Thymus (tissue), 11 donors: ENCODE data around the gene LRWD1. TPM values are rescaled to one million over a fixed set of nuclear protein-coding genes. Genes with fewer than 3 reads are reported as not detected.

Experiments
- DNase-seq, 9 donors: peaks; one replicate each; pipeline ENCODE4 v3.0.0-alpha.2; 2013; ENCODE audit warnings: low spot score in 9 of 9, low read depth in 6 of 9, missing footprints in 1 of 9
- H3K27ac ChIP-seq, 2 donors: one replicate each; pipeline ENCODE4 v1.5.1; 2013; ENCODE audit warnings: control low read depth in 1 of 2, low read depth in 1 of 2, low read length in 1 of 2, mild to moderate bottlenecking in 1 of 2, moderate library complexity in 1 of 2
- H3K27me3 ChIP-seq, 2 donors: one replicate each; pipeline ENCODE4 v1.5.1; 2013; ENCODE audit warnings: low read length in 1 of 2; ENCODE audit not compliant: control insufficient read depth in 2 of 2, insufficient read depth in 1 of 2
- H3K36me3 ChIP-seq, 2 donors: one replicate each; pipeline ENCODE4 v1.5.1; 2013; ENCODE audit warnings: low read length in 1 of 2, mild to moderate bottlenecking in 1 of 2, moderate library complexity in 1 of 2; ENCODE audit not compliant: control insufficient read depth in 2 of 2, insufficient read depth in 2 of 2
- H3K4me1 ChIP-seq, 2 donors: one replicate each; pipeline ENCODE4 v1.5.1; 2013; ENCODE audit warnings: low read length in 2 of 2; ENCODE audit not compliant: control insufficient read depth in 2 of 2, insufficient read depth in 2 of 2
- H3K4me3 ChIP-seq, 2 donors: one replicate each; pipeline ENCODE4 v1.5.1; 2013; ENCODE audit warnings: low read length in 2 of 2, control low read depth in 1 of 2, mild to moderate bottlenecking in 1 of 2
- H3K9me3 ChIP-seq, 2 donors: one replicate each; pipeline ENCODE4 v1.5.1; 2013; ENCODE audit warnings: low read length in 1 of 2, mild to moderate bottlenecking in 1 of 2; ENCODE audit not compliant: control insufficient read depth in 2 of 2, insufficient read depth in 1 of 2
- WGBS: extraction: QIAGEN DNeasy Blood & Tissue Kit; methylation state at CpG from one replicate; pipeline ENCODE4 v1.1.7; 2013; 5-methylcytosine and 5-hydroxymethylcytosine counted together
- polyA plus RNA-seq: library from polyadenylated mRNA; stranded (reverse); fragments of 200-250 nt; gene quantifications from one replicate; pipeline ENCODE4 v1.2.3, GENCODE V29; 2013
- total RNA-seq: library from RNA; stranded (reverse); fragments of 120-200 nt; gene quantifications from one replicate; pipeline ENCODE4 v1.2.4, GENCODE V29; 2013
- donor health status: healthy.

LRWD1 gene
- total and polyA plus RNA-seq, 2 donors, result 16.2 to 19.9 TPM

DNA sequence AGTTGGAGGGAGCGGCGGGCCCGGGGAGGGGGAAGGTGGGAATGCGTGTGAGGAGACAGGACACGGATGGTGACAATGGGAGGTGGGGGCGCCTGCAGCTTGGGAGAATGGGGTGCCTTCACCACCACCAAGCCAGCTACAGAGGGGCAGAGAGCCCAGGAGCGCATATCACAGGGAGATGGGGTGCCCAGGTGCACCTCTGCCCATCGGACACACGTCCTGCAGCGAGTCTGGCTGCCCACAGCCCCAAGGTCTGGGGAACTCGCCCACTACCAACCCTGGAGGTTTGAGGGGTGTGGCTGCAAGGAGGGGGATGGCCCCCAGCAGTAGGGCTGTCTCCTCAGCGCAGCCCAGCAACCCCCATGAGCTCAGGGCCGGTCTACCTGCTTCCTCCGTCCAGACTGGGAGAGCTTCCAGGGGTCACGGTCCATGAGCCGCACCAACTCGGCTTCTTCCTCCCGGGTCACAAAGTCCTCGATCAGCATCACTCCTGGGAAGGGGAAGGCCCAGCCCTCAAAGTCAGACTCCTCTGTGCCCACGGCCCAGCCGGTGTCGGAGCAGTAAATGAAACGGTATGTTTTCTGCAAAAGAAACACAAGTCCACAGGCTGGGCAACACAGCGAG, 5.5 kb upstream of the LRWD1 start:
- DNase-seq, result no peak
- no peaks in the 10 kb centered on the region for H3K9me3 ChIP-seq
- peaks cover 4 to 7% of the 10 kb centered on the region in 2 donors for H3K4me1 ChIP-seq
- no peak overlapping the region for H3K27ac ChIP-seq
- no peaks in the 10 kb centered on the region for H3K27me3 ChIP-seq
- H3K4me3 ChIP-seq, result no peak overlapping the region
- 98% methylated on average over 24 of the region's 24 CpGs for WGBS
- H3K36me3 ChIP-seq, result peaks cover 38 to 44% of the 10 kb centered on the region in 2 donors

DNA sequence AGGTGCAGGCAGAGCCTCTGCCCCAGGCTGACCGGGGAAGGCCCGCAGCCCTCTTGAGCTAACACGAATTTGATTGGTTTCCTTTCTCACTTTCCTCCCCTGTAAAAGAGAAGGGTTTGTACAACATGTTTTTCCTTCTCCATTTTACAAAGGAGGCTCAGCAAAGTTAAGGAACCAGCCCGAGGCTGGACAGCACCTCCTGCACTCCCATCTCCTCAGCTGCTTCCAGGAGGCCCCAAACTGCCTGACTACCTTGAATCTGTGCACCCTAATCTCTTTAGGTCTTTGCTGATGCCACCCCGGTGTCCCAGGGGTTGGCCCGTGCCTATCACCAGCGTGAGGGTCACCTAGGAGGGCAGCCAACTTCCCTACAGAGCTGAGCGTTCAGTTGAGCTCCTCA, 4.3 kb upstream of the LRWD1 start:
- Histone ChIP-seq H3K4me3 (no peak overlapping the region), H3K36me3 (peaks cover 33 to 40% of the 10 kb centered on the region in 2 donors), H3K4me1 (peaks cover 4 to 11% of the 10 kb centered on the region in 2 donors), H3K27ac (no peak overlapping the region), H3K27me3 (no peaks in the 10 kb centered on the region), H3K9me3 (no peaks in the 10 kb centered on the region)
- DNase-seq, result no peak
- 94% methylated on average over 8 of the region's 8 CpGs for WGBS

- Histone ChIP-seq H3K9me3 (no peaks in the 10 kb centered on the region), H3K4me3 (peak overlapping the region; percentile 83 to 100), H3K36me3 (peaks cover 15 to 23% of the 10 kb centered on the region in 2 donors), H3K27me3 (no peaks in the 10 kb centered on the region), H3K4me1 (peaks cover 9 to 17% of the 10 kb centered on the region in 2 donors), H3K27ac (peak overlapping the region in 1 of 2 donors; percentile 63)
- no peak for DNase-seq
- WGBS, result 22% methylated on average over 24 of the region's 24 CpGs
Observed at GRCh38 chr7:102463841-102464576, 775 bp upstream of the LRWD1 start.

DNA sequence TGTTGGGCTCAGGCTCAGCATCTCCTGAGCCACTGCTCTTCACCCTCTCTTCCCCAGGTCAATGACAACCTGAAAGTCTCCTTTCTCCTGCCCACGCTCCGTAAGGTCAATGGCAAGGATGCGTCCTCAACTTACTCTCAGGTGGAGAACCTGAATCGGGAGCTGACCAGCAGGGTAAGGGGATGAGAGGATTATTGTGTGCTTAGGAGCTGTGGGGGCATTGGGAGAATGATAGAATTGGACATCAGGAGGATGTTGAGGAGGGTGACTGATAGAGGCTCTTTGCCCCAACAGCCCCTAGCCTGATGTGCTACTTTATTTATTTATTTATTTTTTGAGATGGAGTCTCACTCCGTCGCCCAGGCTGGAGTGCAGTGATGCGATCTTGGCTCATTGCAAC, 1.3 kb downstream of the LRWD1 start:
- no peaks in the 10 kb centered on the region for H3K9me3 ChIP-seq
- H3K27me3 ChIP-seq, result no peaks in the 10 kb centered on the region
- no peak for DNase-seq
- 98% methylated on average over 7 of the region's 7 CpGs for WGBS
- H3K27ac ChIP-seq, result no peak overlapping the region
- peaks cover 16 to 25% of the 10 kb centered on the region in 2 donors for H3K36me3 ChIP-seq
- H3K4me3 ChIP-seq, result peak overlapping the region in 1 of 2 donors; percentile 100
- peaks cover 9 to 17% of the 10 kb centered on the region in 2 donors for H3K4me1 ChIP-seq

- H3K9me3 ChIP-seq, result no peaks in the 10 kb centered on the region
- H3K4me3 ChIP-seq, result no peak overlapping the region
- no peak overlapping the region for H3K27ac ChIP-seq
- DNase-seq, result no peak
- peaks cover 31 to 37% of the 10 kb centered on the region in 2 donors for H3K36me3 ChIP-seq
- 97% methylated on average over 24 of the region's 24 CpGs for WGBS
- H3K4me1 ChIP-seq, result peaks cover 9 to 17% of the 10 kb centered on the region in 2 donors
- no peaks in the 10 kb centered on the region for H3K27me3 ChIP-seq
Observed at GRCh38 chr7:102467581-102468477, 3.0 kb downstream of the LRWD1 start.

GRCh38 chr7:102468478-102469350, 3.9 kb downstream of the LRWD1 start:
- Histone ChIP-seq H3K27me3 (no peaks in the 10 kb centered on the region), H3K4me3 (no peak overlapping the region), H3K9me3 (no peaks in the 10 kb centered on the region), H3K27ac (no peak overlapping the region), H3K4me1 (peaks cover 9 to 15% of the 10 kb centered on the region in 2 donors), H3K36me3 (peaks cover 40 to 46% of the 10 kb centered on the region in 2 donors)
- no peak for DNase-seq
- WGBS, result 96% methylated on average over 40 of the region's 40 CpGs

DNA sequence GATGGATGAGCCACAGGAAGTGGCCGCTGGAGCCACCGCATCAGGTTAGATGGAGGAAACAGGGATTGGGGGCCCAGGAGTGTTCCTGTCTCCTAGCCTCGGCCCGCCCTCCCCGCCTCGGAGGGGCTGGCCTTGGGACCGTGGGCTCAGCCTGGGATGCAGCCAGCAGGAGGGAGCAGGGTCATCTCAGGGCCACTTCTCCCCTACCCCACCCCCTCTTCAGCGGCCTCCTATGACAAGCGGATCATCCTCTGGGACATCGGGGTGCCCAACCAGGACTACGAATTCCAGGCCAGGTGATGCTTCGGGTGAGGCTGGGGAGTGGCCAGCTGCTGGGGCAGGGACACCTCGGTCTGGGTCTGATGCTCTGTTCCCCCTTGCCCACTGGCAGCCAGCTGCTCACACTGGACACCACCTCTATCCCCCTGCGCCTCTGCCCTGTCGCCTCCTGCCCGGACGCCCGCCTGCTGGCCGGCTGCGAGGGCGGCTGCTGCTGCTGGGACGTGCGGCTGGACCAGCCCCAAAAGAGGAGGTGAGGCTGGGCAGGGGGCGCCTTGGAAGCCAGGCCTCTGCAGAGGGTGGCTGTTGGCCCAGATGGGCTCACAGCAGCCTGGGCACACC, 4.7 kb downstream of the LRWD1 start:
- 97% methylated on average over 24 of the region's 24 CpGs for WGBS
- H3K36me3 ChIP-seq, result peaks cover 42 to 50% of the 10 kb centered on the region in 2 donors
- H3K4me1 ChIP-seq, result peaks cover 4 to 10% of the 10 kb centered on the region in 2 donors
- no peaks in the 10 kb centered on the region for H3K27me3 ChIP-seq
- no peak overlapping the region for H3K27ac ChIP-seq
- H3K4me3 ChIP-seq, result no peak overlapping the region
- DNase-seq, result no peak
- H3K9me3 ChIP-seq, result no peaks in the 10 kb centered on the region
